ENCODE data around the gene NPEPL1.

Gene NPEPL1

DNA sequence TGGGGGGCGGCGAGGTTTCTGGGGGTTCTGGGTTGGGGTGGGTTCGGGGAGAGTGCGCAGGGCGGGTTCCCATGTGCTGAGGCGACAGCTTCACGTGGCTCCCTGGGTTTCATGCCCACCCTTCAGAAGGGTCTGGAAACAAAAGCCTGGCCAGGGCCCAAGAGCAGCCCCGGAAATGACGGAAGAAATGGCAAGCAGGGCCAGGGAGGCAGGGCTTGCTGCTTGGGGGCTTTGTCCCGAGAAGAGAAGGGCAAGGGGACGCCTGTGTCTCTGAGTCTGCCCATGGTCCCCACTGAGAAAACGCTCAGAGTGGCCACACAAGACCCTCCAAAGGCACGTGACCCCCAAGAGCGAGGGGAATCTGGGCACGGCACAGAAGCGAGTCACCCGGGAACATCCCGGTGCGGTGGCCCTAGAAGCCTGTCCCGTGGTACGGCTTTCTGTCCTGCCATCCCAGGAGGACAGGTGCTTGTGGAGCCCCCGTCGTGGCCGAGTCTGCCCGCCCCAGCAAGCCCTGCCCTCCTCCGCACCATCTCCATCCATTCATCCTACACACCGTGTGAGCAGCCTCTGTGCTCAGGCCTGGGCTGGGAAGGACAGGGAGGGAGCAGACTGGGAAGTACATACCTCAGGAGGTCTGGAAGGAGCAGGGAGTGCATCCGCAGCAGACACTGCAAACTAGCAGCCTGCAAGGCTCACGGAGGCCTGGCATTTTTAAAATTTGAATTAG, 9.0 kb downstream of the NPEPL1 start:
- no peak for DNase-seq (ENCODE audit: low spot score)

DNA sequence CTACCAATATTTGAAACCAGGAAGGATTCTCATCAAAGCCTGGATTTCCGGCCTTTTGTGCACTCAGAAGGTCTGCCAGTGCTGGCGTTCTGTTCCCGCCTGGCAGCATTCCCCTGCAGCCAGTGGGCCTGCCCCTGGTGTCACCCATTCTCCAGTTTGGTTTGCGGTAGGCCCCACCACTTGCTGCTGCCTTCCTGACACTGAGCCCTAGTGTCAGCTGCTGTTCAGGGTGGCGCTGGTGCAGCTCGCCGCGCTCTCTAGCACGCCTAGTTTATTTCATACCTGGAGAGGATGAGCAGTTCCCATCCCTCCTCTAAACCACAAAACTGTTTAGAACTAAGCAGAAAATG, 9.5 kb downstream of the NPEPL1 start:
- no peak for DNase-seq (ENCODE audit: low spot score)

- DNase-seq (ENCODE audit: low spot score) = no peak
These were observed 10.5 kb downstream of the NPEPL1 start for GRCh38 chr20:58702859-58703648.

DNA sequence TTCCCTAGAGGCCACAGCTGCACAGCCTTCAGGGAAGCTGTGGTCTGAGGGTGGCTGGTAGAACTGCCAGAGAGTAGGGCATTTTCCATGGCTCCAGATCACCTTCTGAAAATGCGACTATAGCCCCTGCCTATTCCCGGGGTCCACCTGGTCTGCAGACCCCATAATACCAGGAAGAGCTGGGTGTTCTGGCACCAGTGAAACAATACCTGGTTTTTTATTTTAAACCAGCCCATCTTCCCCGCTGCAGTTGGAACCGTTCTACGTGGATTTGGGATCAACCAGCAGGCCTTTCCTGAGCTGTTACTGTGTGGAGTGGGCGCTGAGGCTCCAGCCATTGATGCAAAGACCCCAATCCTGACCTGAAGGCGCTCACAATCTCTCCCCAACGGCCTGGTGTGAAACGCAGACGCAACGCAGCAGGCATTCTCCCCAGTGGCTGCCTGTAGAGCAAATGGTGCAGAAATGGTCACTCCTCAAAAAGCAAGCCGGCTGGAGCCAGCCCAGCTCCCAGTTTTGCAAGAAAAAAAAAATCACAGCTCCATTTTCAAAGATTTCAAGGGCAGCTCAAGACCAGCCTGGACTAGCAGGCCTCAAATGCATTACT, 11.3 kb downstream of the NPEPL1 start:
- DNase-seq (ENCODE audit: low spot score) = no peak

- DNase-seq (ENCODE audit: low spot score) = no peak
These were observed 12.8 kb downstream of the NPEPL1 start for GRCh38 chr20:58705208-58705926.

DNA sequence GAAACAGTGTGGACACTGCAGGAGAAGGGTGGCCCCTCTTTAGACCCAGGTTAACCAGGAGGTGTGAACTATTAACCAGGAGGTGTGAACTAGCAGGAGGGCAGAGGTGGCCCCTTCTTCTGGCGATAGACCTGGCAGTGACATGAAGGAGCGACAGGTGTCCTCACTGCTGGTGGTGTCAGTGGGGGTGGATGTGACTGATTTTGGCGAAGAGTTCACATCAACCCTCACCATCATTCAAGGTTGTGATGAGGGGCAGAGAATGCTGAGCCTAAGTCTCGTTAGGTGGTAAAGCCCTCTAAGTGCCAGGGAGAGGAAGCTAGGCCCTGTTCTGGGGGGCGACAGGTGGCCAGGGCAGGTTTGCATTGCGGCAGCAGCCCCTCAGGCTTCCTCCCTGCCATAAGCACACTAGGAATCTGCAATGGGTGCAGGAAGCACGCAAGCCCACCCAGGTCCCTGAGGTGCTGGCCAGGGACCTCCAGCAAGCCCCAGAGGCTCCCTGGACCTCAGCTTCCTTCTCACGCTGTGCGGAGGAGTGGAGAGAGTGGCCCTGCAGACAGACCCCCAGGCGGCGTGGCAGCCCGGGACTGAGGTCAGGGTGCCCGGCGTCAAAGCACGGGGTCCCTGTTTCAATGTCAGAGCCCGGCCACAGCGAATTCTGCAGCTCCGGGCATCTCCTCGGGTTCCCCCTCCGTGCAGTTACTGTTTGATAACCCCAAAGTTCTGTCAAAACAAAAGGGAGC, 13.7 kb downstream of the NPEPL1 start:
- DNase-seq (ENCODE audit: low spot score) = no peak

DNA sequence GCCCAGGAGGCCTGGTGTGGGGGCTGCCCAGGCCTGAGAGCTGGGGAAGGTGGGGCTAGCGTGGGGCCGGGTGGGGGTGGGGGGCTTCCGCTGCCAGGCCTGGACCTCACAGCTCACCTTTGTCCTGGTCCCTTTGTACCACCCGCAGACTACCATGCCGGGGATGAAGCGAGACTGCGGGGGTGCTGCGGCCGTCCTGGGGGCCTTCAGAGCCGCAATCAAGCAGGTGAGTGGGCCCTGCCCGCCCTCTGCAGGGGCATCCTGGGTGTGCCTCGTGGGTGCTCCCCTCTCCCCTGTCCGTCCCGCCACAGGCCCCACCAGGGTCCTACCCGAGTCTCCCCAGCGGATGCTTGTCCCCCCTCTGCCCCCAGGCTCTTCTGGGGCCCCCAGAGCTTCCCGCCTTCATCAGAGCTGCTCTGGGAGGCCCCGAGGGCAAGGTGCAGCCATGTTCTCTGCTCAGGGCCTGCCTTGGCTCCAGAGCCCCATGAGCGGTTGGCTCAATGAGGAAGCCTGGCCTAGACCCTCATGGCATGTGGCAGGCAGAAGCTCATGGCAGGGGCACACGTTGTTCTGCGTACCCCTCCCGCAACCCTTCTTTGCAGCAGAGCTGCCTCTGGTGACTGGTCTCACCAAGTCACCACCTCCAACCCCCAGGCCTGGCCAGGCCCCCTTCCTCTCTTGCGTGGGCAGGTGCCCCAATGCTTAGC, 14.5 kb downstream of the NPEPL1 start:
- no peak for DNase-seq (ENCODE audit: low spot score)

- no peak for DNase-seq (ENCODE audit: low spot score)
These were observed 15.2 kb downstream of the NPEPL1 start for GRCh38 chr20:58707770-58708169.

- DNase-seq (ENCODE audit: low spot score) = no peak
These were observed 15.8 kb downstream of the NPEPL1 start for GRCh38 chr20:58708246-58708931.

GRCh38 chr20:58709013-58709702, 16.6 kb downstream of the NPEPL1 start:
- no peak for DNase-seq (ENCODE audit: low spot score)

GRCh38 chr20:58709703-58710039, 17.1 kb downstream of the NPEPL1 start:
- no peak for DNase-seq (ENCODE audit: low spot score)

DNA sequence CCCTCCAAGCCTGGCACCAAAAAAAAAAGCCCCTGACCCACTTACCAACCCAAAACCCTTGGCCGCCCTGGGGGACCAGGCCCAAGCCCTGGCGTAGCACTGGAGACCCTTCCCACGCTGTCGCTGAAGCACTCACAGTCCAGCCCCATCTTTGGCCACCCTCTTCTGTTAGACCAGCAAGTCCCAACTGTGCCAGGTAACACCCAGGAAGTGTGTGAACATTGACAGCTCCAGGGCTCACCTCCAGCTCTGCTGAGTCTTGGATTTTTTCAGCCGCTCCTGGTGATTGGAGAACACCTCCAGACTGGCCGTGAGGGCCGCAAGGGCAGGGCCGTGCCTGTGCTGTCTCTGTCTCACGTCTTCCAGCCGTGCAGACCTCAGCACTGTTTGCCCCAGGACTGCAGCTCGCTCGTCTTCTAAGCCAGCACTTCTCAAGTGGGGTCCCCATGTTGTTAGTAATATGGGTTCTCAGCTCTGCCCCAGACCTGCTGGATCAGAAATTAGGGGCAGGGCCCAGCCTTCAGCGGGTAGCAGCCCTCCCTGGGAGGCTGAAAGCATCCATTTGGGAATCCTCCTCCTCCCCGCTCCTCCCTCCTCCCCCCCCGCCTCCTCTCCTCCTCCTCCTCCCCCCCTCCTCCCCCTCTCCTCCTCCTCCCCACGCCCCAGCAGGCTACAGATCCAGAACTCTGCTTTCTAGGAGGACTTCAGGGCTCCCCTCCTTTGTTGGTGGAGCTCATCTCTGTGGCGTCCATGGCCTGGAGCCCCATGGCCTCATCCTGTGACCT, 18.1 kb downstream of the NPEPL1 start:
- no peak for DNase-seq (ENCODE audit: low spot score)

DNA sequence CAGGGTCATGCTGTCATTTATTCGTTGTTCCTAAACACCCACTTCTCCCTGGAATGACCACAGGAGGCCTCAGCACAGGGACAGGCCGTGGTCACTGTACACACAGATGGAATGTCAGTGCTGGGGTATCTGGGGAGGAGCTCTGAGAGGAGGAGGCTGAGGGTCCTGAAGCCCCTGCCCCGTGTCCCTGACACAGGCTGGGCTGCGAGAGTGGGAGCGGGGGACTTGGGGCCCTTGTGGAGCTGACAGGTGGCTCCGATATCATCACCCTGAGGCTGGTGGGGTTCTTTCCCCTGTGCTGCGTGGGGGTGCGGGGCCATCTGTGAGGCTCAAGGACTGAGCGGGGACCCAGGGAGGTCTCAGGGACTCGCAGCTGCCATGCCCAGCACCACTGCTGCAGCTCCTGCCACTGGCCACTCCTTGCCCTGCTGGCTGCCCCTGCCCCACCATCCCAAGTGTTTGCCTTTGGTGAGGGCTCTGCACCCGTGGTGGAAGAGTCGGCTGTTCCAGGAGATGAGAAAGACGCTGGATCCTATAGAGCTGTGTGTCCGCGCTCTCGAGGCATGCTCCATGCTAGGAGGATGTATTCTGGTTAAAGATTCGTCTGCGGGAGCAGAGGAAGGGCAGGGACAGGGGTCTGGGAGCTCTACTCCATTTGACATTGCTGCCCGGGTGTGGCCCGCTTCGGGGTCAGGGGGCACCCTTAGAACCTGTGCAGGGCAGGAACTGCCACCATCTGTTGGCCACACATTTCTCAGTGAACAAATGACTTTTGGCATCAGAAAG, 18.9 kb downstream of the NPEPL1 start:
- DNase-seq (ENCODE audit: low spot score) = no peak

DNA sequence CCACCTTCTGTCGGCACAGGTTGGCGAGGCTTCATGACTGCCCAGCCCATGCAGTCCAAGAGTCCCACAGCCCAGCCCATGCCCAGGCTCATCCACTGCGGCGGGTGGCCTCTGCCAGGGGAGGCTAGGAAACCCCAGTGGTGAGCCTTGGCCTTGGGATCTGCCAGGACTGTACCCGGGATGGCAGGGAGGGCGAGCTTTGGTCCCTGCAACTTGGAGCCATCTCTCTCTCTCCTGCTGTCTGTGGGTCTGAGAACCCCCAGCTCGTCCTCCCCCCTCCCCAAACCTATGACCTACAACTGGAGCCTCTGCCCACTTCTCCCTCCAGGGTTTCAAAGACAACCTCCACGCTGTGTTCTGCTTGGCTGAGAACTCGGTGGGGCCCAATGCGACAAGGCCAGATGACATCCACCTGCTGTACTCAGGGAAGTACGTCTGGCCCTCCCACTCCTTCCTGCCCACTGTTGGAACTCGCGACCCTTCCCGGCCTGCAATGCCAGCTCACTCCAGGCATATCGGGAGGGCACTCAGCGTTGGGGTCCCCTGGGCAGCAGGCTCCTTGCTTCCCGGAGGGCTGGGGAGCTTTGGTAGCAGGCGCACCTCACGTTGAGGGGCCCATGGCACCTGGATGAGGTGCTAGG, 19.7 kb downstream of the NPEPL1 start:
- DNase-seq (ENCODE audit: low spot score) = no peak

GRCh38 chr20:58712806-58713731, 20.5 kb downstream of the NPEPL1 start:
- DNase-seq (ENCODE audit: low spot score) = no peak

GRCh38 chr20:58713801-58714339, 21.3 kb downstream of the NPEPL1 start:
- no peak for DNase-seq (ENCODE audit: low spot score)

Data from CD4-positive, alpha-beta T cell treated with Interleukin-2 at 100 ng/mL for 4 hours (primary cell).